Muscle of leg (tissue), 16 donors: ENCODE measurements around the gene TRANK1. TPM values are rescaled to one million over a fixed set of nuclear protein-coding genes. Genes with fewer than 3 reads are reported as not detected.

Source experiments
- DNase-seq: peaks from one replicate; pipeline ENCODE4 v3.0.0; 2013
- H3K27ac ChIP-seq: one replicate; pipeline ENCODE4 v1.5.1; 2013; ENCODE audit warnings: mild to moderate bottlenecking, low read length, control low read depth
- H3K27me3 ChIP-seq: one replicate; pipeline ENCODE4 v1.6.1; 2013; ENCODE audit warnings: low read length; ENCODE audit not compliant: control insufficient read depth, insufficient read depth
- H3K36me3 ChIP-seq: one replicate; pipeline ENCODE4 v1.6.1; 2013; ENCODE audit warnings: low read length; ENCODE audit not compliant: control insufficient read depth, insufficient read depth
- H3K4me1 ChIP-seq: one replicate; pipeline ENCODE4 v1.6.1; 2013; ENCODE audit warnings: low read length; ENCODE audit not compliant: control insufficient read depth, insufficient read depth
- H3K4me3 ChIP-seq: one replicate; pipeline ENCODE4 v1.5.1; 2013; ENCODE audit warnings: low read length, control low read depth
- H3K9me3 ChIP-seq: replicated peaks from 2 replicates; pipeline ENCODE4 v1.6.1; 2013; ENCODE audit warnings: low read depth, low read length; ENCODE audit not compliant: control insufficient read depth
- WGBS: methylation state at CpG from one replicate; pipeline ENCODE4 v1.1.5; 2013; ENCODE audit warnings: missing lambda C conversion rate; ENCODE audit not compliant: insufficient coverage; 5-methylcytosine and 5-hydroxymethylcytosine counted together
- long read RNA-seq, 11 donors: transcript quantifications; one replicate each; lab custom pipeline, GENCODE V29; 2026
- polyA plus RNA-seq, 8 donors: library from polyadenylated mRNA; unstranded; fragments of 120-200 nt; gene quantifications; one replicate each; pipeline versions ENCODE4 v1.2.1 to v1.2.3, GENCODE V29; 2013; ENCODE audit warnings: inconsistent platforms in 1 of 8, low replicate concordance in 1 of 8; ENCODE audit not compliant: insufficient read length in 8 of 8, insufficient read depth in 1 of 8
- total RNA-seq: library from RNA; stranded (reverse); fragments of 120-200 nt; gene quantifications from one replicate; pipeline ENCODE4 v1.2.4, GENCODE V29; 2013

The TRANK1 gene
- total RNA-seq, result 5.0 TPM
- polyA plus RNA-seq, result 1 to 10 TPM; 3.7 to 6.2 (median 4.4) TPM
- long read RNA-seq, donor 1, result 0 reads
- long read RNA-seq, donor 2, result 0 reads
- long read RNA-seq, donor 3, result 0 reads
- long read RNA-seq, donor 4, result 0 reads
- long read RNA-seq, donor 5, partial matches to known transcripts, result 58 of 64 reads
- long read RNA-seq, donor 5, other reads (novel, unspliced or antisense), result 6 of 64 reads
- long read RNA-seq, donor 6, result 0 reads
- long read RNA-seq, donor 7, result 0 reads
- long read RNA-seq, donor 8, result 0 reads
- long read RNA-seq, donor 9, result 0 reads
- long read RNA-seq, donor 10, result 0 reads
- long read RNA-seq, donor 11, result 0 reads

DNA sequence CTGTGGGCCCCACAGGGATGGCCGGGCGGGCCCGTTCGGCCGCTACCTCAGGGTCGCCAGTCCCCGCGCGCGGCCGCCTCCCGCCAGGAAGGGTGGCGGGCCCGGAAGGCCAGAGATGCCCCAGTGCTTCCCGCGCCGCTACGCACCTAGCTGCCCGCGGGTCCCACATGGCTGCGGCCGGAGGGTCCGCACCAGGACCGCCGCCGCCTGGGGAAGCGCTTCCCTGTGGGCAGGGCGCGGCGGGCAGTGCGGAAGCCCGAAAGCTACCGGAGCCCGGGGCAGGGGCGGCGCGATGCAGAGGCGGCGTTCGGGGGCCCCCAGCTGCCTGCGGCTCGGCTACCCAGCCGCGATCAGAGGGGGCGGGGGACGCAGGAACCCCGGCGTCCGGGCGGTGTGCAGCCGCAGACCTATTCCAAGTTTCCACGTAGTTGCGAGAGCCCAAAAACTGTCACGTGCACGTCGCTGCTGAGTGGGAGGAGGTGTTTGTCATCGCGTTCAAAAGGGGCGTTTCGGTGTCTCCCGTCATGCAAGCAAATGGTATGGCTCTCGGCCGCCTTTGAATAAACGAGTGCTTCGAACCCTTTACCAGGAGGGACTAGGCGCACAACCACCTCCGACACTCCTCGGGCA is at the start of gene TRANK1:
TRANK1 (minus strand) TSS at position 414 of the 630 bp plus-strand sequence; CDS start at position 169, 245 bp downstream.
- under 1% methylated on average over 67 of the region's 68 CpGs for WGBS
- peak; percentile 91 for DNase-seq
- H3K27me3 ChIP-seq, result peaks cover 11% of the 10 kb centered on the region
- H3K36me3 ChIP-seq, result no peaks in the 10 kb centered on the region
- H3K9me3 ChIP-seq, result peaks cover 14% of the 10 kb centered on the region
- peak within 1 kb of the TSS; percentile 76 for H3K4me3 ChIP-seq
- peak within 1 kb of the TSS; percentile 84 for H3K27ac ChIP-seq
- H3K4me1 ChIP-seq, result peaks cover 5% of the 10 kb centered on the region

GRCh38 chr3:36993326-36994283 is 48.8 kb upstream of the TRANK1 start, which contains the start of gene MLH1:
TSS of gene MLH1 (plus strand) at chr3:36993518. CDS start at chr3:36993548, 30 bp downstream.
- Histone ChIP-seq H3K36me3 (peaks cover 31% of the 10 kb centered on the region), H3K27ac (peak within 1 kb of the TSS; percentile 99), H3K9me3 (no peaks in the 10 kb centered on the region), H3K4me3 (peak within 1 kb of the TSS; percentile 93), H3K27me3 (no peaks in the 10 kb centered on the region), H3K4me1 (peaks cover 8% of the 10 kb centered on the region)
- DNase-seq, result peak; percentile 100
- under 1% methylated on average over 30 of the region's 47 CpGs for WGBS

- Histone ChIP-seq H3K27me3 (no peaks in the 10 kb centered on the region), H3K9me3 (no peaks in the 10 kb centered on the region), H3K27ac (peak within 1 kb of the TSS; percentile 99), H3K36me3 (peaks cover 31% of the 10 kb centered on the region), H3K4me3 (peak within 1 kb of the TSS; percentile 93), H3K4me1 (peaks cover 8% of the 10 kb centered on the region)
- no peak for DNase-seq
- 0% methylated on average over 44 of the region's 48 CpGs for WGBS
Measured at GRCh38 chr3:36992806-36993325, 48.0 kb upstream of the TRANK1 start, which contains the start of gene EPM2AIP1. TSS of gene EPM2AIP1 (minus strand) at chr3:36993131. CDS start at chr3:36993077, 54 bp downstream.

DNA sequence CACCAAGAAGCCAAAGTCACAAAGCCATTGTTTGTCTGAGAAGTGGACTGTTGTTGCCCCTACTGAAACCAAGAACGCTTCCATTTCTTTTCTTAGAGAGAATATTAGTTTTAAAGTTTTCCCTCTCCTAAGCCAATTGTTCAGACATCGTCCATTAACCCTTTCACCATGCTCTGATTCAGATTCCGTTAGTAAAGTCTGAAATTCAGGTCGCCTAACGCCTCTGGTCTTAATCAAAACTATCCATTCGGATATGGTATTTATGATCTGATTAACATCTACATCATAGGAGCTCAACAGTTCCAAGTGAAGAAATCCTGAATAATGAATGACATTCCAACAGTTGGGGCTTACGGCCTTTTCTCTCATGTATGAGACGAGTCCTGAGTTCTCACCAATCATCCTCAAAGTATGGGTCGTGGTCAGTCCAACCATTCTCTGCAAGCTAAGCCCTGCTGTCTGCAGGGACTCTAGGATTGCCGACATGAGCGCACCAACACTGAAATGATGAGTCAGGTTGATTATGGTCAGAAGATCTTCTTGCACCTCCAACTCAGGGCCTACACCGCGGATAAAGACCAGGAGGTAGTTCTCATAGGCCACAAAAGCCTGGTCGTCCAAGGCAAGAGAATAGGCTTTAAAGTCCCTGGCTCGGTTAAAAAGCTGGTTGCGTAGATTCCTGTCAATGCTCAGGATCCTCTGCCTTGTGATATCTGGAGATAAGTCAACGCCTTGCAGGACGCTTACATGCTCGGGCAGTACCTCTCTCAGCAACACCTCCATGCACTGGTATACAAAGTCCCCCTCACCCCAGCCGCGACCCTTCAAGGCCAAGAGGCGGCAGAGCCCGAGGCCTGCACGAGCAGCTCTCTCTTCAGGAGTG is 47.3 kb upstream of the TRANK1 start:
- Histone ChIP-seq H3K4me1 (peaks cover 8% of the 10 kb centered on the region), H3K27ac (peak overlapping the region; percentile 99), H3K36me3 (peaks cover 26% of the 10 kb centered on the region), H3K4me3 (peak overlapping the region; percentile 93), H3K27me3 (no peaks in the 10 kb centered on the region), H3K9me3 (no peaks in the 10 kb centered on the region)
- DNase-seq, result peak; percentile 69
- WGBS, result 0% methylated on average over 14 of the region's 24 CpGs

DNA sequence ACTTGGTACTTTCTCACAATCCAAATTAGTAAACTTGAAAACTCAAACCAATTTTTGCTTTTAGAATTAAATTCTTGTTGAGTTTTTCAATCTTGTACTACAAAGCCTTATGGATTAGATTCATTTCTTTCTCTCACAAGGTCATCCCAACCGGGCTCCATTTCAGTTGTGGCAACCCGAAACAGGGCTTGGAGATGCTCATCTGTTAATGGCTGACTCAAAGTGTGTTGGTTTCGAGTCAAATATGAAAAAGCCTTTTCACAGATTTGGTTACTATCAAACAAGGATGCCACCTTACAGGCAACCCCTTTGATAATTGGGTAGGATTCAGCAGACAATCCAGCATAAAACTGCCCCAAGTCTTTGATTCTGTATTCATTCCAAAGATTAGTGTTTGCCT is 46.3 kb upstream of the TRANK1 start:
- no peak for DNase-seq
- H3K4me3 ChIP-seq, result peak overlapping the region; percentile 93
- no peaks in the 10 kb centered on the region for H3K27me3 ChIP-seq
- WGBS, result no CpG with 5 or more reads among the region's 3 CpGs
- peaks cover 8% of the 10 kb centered on the region for H3K4me1 ChIP-seq
- H3K36me3 ChIP-seq, result peaks cover 24% of the 10 kb centered on the region
- H3K9me3 ChIP-seq, result no peaks in the 10 kb centered on the region
- H3K27ac ChIP-seq, result peak overlapping the region; percentile 99

- Histone ChIP-seq H3K27me3 (no peaks in the 10 kb centered on the region), H3K27ac (no peak overlapping the region)
- no peak for DNase-seq
Measured at GRCh38 chr3:36989568-36989967, 44.7 kb upstream of the TRANK1 start.

GRCh38 chr3:36989005-36989404 is 44.2 kb upstream of the TRANK1 start:
- no peak for DNase-seq
- Histone ChIP-seq H3K27me3 (no peaks in the 10 kb centered on the region), H3K27ac (no peak overlapping the region), H3K36me3 (peaks cover 32% of the 10 kb centered on the region), H3K4me3 (no peak overlapping the region), H3K4me1 (peaks cover 6% of the 10 kb centered on the region), H3K9me3 (no peaks in the 10 kb centered on the region)
- no CpG with 5 or more reads among the region's 3 CpGs for WGBS

More at GRCh38 chr3:36989568-36989967, 44.7 kb upstream of the TRANK1 start:
- Histone ChIP-seq H3K4me1 (peaks cover 8% of the 10 kb centered on the region), H3K36me3 (peaks cover 29% of the 10 kb centered on the region), H3K4me3 (no peak overlapping the region), H3K9me3 (no peaks in the 10 kb centered on the region)

DNA sequence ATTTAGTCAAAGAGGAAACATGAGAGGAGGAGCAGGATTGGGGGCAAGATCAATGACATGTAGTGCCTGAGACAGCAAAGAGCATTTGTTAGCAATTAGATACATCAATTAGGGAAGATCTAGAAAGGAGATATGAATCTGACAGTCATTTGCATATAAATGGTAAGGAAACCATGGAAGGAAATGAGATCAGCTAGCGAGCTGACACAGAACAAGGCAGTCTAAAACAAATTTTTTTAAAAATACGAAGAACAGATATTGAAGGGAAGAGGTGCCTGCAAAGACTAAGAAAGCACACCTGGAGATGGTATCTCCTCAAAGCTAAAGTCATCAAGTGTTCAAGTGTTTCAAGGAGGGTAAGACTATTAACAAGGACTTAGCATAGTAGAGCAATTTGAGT is 43.5 kb upstream of the TRANK1 start:
- peaks cover 6% of the 10 kb centered on the region for H3K4me1 ChIP-seq
- DNase-seq, result no peak
- H3K36me3 ChIP-seq, result peaks cover 39% of the 10 kb centered on the region
- H3K27me3 ChIP-seq, result no peaks in the 10 kb centered on the region
- H3K4me3 ChIP-seq, result no peak overlapping the region
- H3K9me3 ChIP-seq, result no peaks in the 10 kb centered on the region
- WGBS, result 90% methylated on average over 2 of the region's 2 CpGs
- H3K27ac ChIP-seq, result no peak overlapping the region

DNA sequence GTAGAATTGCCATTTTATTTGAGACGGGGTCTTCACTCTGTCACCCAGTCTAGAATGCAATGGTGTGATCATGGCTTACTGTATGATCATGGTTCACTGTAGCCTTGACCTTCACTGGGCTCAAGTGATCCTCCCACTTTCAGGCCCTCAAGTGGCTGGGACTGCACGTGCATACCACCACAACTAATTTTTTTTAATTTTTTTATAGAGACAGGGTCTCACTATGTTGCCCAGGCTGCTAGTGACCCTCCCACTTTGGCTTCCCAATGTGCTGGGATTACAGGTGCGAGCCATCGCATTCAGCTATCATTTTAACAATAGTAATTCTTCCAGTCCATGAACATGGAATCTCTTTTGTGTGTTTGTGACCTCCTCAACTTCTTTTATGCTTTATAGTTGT is 36.2 kb upstream of the TRANK1 start:
- no peaks in the 10 kb centered on the region for H3K4me1 ChIP-seq
- peaks cover 38% of the 10 kb centered on the region for H3K36me3 ChIP-seq
- DNase-seq, result no peak
- 73% methylated on average over 2 of the region's 4 CpGs for WGBS
- H3K9me3 ChIP-seq, result peaks cover 12% of the 10 kb centered on the region
- H3K27ac ChIP-seq, result no peak overlapping the region
- H3K27me3 ChIP-seq, result no peaks in the 10 kb centered on the region
- no peak overlapping the region for H3K4me3 ChIP-seq
